GM12892 (cell line): ENCODE data around the gene MYO3B.

Source experiments
- POLR2A ChIP-seq: IDR thresholded peaks from 2 replicates; pipeline ENCODE4 v1.6.1; 2011; ENCODE audit warnings: low read depth, low read length, control low read depth
- POLR2AphosphoS5 ChIP-seq: IDR thresholded peaks from 2 replicates; pipeline ENCODE4 v1.6.1; 2011; ENCODE audit warnings: low read depth, low read length, control low read depth
- TAF1 ChIP-seq: IDR thresholded peaks from 2 replicates; pipeline ENCODE4 v1.6.1; 2011; ENCODE audit warnings: low read depth, mild to moderate bottlenecking, control low read depth, low read length, borderline replicate concordance

DNA sequence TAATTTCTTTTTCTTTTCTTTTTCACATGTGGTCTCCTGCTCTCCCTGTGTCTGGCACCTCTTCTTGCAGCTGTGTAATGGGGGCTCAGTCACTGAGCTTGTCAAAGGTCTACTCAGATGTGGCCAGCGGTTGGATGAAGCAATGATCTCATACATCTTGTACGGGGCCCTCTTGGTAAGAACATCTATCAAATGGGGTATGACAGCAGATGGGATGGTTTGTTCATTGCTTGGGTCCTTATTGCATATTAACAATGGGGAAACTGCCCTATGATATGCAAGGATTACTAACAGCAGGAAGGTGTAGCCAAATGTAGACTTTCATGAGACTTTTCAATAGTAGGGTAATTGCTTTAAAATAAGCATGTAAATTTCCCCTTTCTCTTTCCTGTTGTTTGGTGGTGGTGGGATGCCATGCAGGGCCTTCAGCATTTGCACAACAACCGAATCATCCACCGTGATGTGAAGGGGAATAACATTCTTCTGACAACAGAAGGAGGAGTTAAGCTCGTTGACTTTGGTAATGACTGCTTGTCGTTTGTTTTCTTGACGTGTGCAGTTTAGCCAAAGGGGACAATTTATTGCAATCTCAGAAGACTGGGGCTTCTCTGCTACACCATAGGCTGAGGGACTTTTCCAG lies 36.5 kb downstream of the MYO3B start:
- TF ChIP-seq POLR2AphosphoS5 (no peak), POLR2A (no peak), TAF1 (no peak)
